NCI-H1048 (cell line): ENCODE results near the gene GSN.
"Not testable (repeated sequence)": the region's sequence is repeated elsewhere in the genome, so short reads cannot be mapped to it uniquely, and the experiment has no call there.

Experiments
- DNase-seq: peaks from one replicate; lab custom pipeline; 2025; lab: John Stamatoyannopoulos, UW

Gene GSN

DNA sequence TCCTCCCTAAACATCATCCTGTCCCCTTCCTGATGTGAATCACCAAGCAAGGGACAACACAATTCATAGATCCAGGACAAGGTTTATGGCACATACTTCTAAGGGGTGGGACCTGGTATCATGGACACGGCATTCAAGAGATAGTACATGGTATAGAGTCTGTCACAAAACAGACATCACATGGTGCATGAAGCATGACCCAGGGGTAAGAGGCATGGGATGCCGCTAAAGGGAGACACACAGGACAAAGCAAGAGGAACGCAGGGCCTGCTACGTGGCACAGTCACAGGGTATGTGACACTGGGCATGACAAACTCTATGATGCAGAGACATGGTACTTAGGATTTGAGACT is 20.7 kb downstream of the GSN start:
- no peak for DNase-seq

DNA sequence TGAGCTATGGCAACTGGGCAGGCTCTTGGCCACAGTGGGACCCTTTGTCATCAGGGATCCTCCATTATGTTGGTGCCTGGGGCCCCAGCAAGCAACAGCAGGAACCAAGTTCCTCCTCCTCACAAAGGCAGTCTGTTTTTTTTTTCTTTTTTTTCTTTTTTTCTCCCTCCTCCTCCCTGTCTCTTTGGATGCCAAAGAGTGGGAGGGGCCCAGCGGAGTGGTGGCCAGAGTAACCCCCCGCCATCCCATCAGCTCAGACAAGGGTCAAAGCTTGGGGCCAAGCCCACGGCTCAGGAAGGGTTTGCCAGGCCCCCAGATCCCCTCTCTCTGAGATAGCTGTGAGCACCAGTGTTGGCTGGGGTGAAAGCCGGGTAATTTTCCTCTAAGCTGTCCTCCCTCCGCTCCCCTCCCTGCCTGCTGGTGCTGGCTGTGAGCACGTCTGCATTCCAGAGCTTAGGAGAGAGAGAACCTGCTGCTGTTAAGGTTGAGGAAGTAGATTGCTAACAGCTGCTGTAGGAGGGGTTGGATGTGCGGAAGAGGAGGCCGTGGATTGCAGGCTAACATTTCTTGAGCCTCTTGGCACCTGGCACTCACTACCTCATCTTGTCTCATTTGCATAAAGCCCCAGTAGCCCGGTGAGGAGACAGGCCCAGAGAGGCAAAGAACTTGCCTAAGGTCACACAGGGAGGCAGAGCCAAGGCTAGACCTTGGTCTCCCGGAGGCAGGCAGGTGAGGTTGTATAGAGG is 21.2 kb downstream of the GSN start:
- DNase-seq = peak; percentile 16

DNA sequence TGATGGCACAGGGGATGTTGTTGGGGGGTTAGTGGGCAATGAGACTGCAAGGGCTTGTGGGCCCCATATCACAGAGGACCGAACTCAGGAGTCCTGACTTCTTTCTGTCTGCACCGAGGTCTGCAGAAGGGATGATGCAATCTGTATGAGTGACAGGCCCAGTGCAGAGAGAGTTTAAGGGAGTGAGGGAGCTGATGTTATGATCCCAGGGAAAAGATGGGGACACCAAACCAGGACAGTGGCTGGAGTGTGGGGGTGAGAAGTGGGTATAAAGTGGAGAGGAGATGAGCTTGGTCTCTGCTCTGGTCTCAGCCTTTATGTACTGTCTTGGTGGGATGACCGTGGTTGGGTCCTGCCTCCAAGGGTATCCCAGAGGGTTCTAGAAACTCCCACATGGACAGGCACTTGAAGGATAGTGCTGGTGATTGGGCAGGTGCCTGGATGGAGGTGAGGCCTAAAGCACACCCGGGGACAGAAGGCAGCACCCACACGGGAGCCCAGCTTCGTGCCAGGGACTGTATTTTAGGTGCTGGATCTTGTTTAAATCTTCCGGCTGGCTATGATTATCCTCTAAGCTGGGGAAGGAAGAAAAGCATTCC is 21.9 kb downstream of the GSN start:
- no peak for DNase-seq

DNA sequence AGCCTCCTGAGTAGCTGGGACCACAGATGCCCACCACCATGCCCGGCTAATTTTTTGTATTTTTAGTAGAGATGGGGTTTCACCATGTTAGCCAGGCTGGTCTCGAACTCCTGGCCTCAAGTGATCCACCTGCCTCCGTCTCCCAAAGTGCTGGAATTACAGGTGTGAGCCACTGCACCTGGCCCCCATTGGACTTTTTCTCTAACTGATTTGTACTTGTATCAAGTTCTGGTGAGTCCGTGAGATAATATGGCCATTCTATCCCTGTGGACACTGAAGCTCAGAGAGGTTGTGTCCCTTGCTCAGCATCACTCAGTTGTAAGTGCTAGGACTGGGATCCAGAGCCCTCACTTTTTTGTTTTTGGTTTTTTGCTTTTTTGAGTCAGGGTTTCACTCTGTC is 23.6 kb downstream of the GSN start:
- not testable (repeated sequence) for DNase-seq

DNA sequence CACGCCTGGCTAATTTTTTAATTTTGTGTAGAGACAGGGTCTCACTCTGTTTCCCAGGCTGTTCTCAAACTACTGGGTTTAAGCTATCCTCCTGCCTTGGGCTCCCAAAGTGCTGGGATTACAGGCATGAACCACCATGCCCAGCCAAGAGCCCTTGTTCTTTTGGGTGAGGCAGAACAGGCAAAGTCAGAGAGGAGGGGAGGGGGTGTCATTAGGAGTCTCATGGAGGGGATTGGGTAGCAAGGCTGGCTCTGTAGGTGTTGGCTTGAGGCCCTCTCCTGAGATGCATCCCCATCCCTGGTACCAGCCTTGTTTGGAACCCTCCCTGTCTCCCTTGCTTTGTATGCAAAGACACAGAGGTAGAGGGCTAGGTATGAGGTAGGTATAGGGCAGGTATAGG is 24.1 kb downstream of the GSN start:
- DNase-seq = no peak

DNA sequence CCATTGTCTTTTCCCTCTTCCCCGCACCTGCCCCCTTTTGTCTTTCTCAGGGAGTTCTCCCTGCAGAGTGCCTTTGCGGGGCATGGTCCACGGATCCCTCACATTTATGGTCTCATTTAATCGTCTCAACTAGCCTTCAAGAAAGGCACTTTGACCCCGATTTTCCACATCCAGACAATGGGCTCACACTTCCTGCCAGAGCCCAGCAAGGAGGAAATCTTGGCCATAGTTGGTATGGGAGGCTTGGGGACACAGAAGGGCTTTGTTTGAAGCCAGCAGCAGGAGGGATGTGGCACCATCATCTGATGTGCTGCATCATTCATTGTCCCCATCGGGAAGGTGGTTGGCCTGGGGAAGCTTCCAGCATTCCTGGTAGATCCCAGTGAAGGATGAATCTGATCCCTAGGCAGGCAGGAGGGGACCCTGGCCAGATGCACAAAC is 24.9 kb downstream of the GSN start:
- no peak for DNase-seq

DNA sequence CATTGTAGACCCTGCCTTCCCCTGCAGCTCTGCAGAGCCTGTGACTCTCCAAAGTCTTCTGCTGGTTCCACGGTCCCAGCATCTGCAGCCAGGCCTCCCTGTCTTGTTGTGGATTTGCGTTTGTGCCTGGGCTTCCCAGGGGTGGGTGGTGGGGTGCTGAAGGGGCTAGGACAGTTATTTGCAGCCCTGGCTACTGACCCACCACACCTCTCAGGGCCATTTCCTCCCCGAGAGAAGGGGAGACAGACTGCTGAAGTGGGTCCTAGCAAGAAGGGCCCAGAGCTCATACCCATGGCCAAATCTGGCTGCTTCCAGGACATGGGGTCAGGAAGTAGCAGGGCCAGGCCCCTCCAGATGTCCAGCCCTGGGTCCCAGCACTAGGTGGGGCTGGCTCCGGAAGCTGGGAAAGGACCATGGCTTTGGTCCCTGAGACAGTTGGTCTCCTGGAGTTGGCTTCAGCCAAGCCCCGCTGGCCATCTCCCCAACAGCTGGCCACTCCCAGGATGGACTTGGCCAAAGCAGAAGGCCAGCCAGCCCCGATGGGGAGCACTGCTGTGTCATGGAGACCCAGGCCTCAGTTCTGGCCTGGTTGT is 26.3 kb downstream of the GSN start:
- DNase-seq = no peak

DNA sequence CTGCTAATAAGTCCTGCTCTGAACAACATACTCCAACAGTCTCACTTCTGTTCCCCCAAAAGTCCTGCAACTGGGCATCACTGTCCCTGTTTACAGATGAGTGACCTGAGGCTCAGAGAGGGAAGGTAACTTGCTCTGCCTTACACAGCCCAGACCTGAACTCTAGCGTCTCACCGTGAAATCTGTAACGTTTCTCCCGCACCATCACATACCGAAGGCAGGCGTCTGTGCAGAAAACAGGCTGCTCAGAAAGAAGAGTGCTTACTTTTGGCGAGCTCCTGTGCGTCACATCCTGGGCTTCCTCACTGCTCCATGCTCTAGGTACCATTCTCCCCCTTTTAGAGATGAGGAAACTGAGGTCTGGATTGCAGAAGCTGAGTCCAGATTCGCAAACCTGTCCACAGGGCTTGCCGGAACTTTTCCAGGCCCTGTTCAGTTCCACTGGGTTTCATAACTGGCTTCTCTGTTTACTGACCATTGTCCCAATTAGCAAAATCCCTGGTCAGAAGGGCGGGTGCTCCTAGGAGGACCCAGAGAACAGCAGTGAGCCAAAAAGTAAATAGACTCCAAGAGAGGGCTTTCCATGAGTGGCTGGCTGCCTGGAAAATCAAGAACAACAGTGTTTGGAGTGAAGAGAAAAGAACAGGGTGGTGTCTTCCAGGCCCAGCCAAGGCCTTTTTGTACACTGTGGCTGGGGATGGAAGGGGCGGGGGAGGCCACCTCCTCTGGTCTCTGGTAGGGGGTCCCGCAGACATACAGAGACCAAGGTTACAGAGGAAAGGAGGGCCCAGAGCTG is 27.1 kb downstream of the GSN start:
- no peak for DNase-seq

DNA sequence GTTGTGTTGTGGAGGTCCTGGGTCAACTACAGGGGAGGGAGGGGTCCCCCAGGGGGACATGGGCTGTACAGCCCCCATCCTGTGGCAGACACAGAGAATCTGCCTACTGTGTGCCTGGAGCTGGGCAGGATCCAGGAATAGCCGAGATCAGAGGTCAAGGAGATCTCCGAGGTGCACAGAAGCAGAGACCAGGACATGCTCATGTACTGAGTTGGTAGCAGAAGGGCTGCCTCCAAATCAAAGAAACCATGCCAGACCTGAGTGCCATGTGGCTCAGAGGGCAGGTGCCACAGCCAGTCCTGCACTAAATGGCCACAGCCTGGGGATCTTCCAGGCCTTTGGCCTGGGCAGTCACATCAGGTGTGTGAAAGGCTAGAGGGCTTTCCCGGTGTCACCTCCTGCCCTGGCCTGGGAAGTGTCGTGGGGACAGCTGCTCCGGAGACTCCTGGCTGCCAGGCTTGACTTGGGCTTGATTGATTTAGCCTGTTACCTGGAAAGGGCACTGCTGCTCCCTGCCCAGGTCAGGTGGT is 27.8 kb downstream of the GSN start:
- DNase-seq = no peak

DNA sequence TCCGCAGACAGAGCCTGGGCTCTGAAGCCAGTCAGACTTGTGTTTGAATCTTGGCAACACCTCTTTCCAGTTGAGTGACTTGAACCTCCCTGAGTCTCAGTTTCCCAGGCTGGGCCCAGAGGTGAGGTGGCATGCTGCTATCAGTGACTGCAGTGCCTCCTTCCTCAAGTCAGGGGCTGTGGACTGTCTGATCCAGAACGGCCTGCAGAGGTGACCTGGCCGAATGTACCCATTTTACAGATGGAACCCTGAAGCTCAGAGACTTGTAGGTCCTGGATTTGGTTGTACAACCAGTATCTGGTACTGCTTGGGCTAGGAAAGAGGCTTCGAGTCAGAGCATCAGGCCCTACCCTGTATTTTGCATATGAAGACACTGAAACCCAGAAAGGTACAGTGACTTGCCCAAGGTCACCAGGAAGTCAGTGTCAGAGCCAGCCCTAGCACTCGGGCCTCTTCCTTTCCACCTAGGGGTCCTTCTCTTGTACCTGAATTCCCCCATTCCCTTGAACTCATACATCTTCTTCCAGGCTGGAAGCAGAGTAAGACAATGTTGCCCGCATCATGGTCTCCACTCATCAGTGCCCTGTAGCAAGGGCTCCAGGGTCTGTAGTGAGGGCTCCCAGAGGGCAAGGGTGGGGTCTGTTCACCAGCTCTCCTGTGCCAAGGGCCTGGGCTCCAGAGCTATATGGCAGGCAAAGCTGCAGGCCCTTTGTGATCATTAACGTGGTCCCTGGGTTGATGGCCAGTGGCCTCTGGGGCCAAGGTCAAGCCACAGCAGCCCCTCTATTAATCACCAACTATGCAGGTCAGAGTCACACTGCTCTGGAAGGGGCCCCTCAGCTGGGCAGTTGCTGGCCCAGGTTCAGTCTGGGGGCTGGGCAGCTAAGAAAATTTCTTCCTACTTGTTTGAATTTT is 28.5 kb downstream of the GSN start:
- DNase-seq = no peak

DNA sequence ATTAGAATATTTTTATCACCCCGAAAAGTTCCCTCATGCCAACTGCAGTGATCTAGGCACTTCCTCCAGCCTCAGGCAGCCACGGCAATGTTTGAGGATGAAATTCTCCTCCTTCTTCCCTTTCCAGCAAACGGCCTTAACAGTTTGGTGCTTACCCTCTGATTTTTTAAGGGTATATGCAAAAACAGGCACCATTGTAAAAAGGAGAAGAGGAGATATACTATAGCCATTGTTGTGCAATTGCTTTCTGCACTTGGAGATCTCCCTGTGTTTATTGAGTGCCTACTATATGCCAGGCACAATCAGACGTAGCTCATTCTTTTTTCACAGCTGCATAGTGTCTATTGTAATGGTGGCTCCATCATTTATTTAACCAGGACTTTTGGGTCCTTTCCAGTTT is 29.4 kb downstream of the GSN start:
- DNase-seq = no peak

DNA sequence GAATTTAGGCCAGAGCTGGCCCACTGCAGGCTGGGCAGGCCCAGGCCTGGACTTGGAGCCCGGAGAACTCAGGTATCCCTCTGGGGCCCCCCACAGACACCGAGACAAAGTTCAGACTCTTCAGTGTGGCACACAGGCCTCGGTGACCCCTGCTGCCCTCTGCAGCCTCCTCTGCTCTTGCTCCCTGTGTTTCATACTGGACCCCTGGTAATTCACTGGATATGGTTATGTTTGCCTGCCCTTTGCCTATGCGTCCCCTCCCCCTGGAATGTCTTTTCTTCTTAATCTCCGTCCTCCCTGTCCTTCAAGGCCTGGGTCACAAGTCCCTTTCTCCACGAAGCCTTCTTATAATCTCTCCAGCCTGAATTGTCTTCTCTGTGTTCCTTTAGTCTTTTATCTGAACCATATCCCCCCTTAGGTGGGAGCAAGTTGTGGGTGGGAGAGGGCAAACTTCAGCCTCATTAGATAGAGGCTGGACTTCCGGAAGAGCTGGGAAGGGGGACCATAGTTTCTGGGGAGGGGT is 30.1 kb downstream of the GSN start:
- DNase-seq = no peak

DNA sequence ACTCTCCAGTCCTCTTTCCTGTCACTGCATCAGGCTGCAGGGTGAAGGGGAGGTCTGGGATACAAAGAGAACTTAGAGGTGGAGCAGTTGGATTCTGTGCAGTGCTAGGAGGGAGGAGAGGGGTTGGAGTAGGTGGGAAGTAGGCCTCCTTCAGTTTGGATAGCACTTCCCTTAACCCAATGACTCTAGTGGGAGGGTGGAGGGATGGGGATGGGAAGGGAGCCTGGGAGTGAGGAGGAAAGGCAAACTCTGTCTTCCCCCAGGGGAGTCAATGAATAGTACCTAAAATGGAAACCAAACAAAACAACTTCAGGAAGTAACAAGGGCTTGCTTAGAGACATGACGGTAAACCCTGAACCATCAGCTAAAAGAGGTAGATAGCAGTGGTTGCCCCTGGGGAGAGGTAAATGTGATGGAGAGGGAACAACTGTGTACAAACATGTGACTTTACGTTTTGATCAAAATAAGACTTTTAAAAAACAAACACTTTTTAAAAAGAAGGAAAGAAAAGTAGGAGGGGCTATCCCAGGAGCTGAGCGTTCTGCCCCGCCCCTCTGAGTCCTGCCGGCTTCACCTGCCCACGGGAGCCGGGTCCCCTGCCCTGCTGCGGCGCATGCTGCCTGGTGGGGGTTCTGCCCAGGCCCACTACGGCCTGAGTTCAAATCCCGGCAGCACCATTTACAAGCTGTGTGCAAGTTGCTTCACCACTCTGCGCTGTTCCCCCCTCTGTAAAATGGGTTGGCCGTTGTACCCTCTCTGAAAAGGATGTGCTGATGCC is 30.9 kb downstream of the GSN start:
- no peak for DNase-seq

DNA sequence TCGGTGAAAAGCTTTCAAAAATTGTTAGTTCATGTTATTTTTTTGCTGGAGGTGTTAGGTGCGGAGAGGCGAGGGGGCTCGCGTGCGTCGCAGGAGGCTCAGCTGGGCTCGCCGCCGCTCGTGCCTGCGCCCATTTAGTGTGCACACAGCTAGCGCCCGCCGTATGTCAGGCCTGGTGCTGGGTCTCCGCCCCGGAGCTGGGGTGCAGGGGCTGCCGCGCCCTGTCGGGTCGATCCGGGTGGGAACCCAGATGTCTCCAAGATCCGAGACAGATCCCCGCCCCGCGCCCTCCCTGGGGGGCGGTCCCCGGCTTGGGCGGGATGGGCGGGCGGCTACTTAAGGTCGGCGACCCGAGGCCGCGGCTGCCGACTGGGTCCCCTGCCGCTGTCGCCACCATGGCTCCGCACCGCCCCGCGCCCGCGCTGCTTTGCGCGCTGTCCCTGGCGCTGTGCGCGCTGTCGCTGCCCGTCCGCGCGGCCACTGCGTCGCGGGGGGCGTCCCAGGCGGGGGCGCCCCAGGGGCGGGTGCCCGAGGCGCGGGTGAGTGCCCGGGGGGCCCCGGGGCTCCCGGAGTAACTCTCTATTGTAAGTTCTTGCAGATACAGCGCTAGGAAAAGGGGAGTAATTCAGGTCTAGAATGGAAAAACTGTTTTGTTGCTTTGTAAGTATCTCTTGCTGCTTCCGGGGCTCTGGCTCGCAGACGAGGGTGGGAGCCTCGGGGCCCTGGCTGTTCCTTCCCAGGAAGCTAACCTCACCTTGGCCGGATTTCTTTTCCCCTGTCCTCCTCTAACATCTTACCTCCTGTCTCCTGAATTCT is 31.7 kb downstream of the GSN start:
- DNase-seq = no peak

DNA sequence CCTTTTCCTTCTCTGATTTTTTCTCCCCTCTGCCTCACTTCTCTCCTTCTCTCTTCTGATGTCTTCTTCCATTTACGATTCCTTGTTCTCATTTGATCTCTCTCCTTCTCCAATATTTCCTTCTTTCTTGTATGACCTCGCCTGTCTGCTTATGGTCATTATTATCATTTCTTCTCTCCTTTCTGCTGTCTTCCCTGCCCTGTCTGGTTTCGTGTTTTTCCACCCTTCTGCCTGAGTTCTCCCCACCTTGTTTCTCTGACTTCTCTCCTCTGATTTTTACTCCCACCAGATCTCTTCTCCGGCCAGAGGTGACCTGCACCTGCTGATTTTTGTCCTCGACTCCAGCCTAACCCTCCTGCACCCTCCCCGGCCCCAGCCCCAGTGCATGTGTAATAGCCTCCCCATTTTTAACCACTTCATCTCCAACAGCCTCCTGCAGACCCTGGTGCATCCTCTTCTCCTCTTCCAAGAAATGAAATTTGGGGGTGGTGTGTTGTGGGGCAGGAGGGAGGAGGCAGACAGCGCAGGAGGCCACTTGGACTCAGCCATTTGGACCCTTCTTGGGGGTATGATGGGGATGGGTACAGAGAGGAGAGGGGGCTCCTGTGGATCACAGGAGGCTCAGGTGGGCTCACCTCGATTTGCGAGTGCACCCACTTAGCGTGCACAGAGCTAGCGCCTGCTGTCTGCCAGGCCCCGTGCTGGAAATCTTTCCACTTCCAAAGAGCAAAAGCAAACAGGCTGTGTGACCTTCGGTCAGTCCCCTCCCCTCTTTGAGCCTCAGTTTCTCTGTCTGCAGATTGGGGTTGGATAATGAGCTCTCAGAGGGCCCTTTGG is 32.5 kb downstream of the GSN start:
- DNase-seq = no peak

DNA sequence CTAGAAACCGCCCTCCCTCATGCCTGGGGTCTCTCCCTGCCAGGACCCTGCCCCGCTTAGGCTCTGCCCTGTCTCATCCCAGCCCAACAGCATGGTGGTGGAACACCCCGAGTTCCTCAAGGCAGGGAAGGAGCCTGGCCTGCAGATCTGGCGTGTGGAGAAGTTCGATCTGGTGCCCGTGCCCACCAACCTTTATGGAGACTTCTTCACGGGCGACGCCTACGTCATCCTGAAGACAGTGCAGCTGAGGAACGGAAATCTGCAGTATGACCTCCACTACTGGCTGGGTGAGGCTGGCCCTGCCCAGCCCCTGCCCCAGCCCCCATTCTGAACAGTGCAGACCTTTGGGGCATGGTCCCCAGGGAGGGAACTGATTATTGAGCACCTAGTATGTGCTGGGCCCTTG is 33.9 kb downstream of the GSN start:
- DNase-seq = no peak

DNA sequence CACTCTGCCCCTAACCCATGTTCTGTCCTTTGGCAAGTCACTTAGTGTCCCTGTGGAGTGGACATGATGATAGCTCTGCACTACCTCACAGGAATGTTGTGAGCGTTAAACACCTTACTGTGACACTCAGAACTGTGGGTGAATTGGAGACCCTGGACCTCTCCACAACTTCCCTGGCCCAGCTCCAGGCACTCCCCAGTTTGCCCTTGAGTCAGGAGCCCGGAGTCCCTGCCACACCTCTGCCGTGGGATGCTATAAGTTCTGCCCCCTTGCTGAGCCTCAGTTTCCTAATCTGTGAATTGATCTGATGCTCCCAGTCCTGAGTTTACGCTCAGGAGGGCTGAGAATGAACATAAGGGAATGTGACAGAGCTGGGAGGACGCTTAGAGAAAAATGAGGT is 34.4 kb downstream of the GSN start:
- no peak for DNase-seq

DNA sequence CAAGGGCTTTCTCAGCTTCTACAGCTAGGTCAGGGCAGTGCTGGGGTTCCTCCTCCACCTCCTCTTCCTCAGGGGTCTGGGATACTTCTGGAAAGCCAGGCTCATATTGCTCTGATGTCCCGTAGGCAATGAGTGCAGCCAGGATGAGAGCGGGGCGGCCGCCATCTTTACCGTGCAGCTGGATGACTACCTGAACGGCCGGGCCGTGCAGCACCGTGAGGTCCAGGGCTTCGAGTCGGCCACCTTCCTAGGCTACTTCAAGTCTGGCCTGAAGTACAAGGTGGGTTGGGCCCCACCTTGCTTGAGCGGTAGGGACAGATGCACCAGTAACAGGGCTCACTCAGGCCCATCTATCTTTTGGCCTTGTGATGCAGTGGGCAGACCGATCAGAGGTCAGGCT is 34.8 kb downstream of the GSN start:
- DNase-seq = no peak
